Gastrocnemius medialis (tissue), 4 donors: ENCODE data around the gene SPN. TPM values are rescaled to one million over a fixed set of nuclear protein-coding genes. Genes with fewer than 3 reads are reported as not detected.
"Not testable (repeated sequence)": the region's sequence is repeated elsewhere in the genome, so short reads cannot be mapped to it uniquely, and the experiment has no call there.

Experiments
- ATAC-seq, 2 donors: fragments of 150-250 bp; one replicate each; pipeline ENCODE4 v1.9.1; 2016
- DNase-seq, 2 donors: peaks; one replicate each; pipeline ENCODE4 v3.0.0-alpha.2; 2019
- H3K27ac ChIP-seq, 4 donors: fragments of 200-600 bp; sonication (generic); 1 replicate in 1 of 4; 2 replicates in 3 of 4; pipeline ENCODE4 v1.5.1; 2016 to 2018; ENCODE audit warnings: mild to moderate bottlenecking in 2 of 4, moderate library complexity in 1 of 4
- H3K27me3 ChIP-seq, 3 donors: fragments of 200-600 bp; sonication (generic) in 2 of 3; 1 replicate in 1 of 3; 2 replicates in 2 of 3; pipeline versions ENCODE4 v1.5.1 to v1.6.0; 2016 to 2019; ENCODE audit warnings: mild to moderate bottlenecking in 1 of 3, moderate library complexity in 1 of 3
- H3K36me3 ChIP-seq, 2 donors: fragments of 200-600 bp; sonication (generic) in 1 of 2; one replicate each; pipeline ENCODE4 v1.5.1; 2017 to 2018
- H3K4me1 ChIP-seq, 2 donors: fragments of 200-600 bp; sonication (generic) in 1 of 2; one replicate each; pipeline ENCODE4 v1.5.1; 2016 to 2017; ENCODE audit warnings: mild to moderate bottlenecking in 2 of 2
- H3K4me3 ChIP-seq, 4 donors: fragments of 200-600 bp; sonication (generic) in 3 of 4; 1 replicate in 1 of 4; 2 replicates in 3 of 4; pipeline ENCODE4 v1.5.1; 2016 to 2019; ENCODE audit warnings: mild to moderate bottlenecking in 2 of 4
- H3K9me3 ChIP-seq, 3 donors: fragments of 200-600 bp; sonication (generic) in 2 of 3; 1 replicate in 1 of 3; 2 replicates in 2 of 3; pipeline ENCODE4 v1.5.1; 2016 to 2019
- CTCF ChIP-seq, 5 experiments: fragments of 450-650 bp in 3 of 5; fragments of 200-600 bp in 2 of 5; sonication (generic) in 2 of 5; IDR thresholded peaks in 4 of 5; conservative IDR thresholded peaks in 1 of 5; 1 replicate in 4 of 5; 2 replicates in 1 of 5; pipeline ENCODE4 v1.5.1; 2016 to 2019; ENCODE audit warnings: antibody characterized with exemption in 5 of 5, mild to moderate bottlenecking in 3 of 5, moderate library complexity in 3 of 5
- POLR2A ChIP-seq, 2 donors: fragments of 450-650 bp; IDR thresholded peaks; one replicate each; pipeline ENCODE4 v1.6.1; 2017; ENCODE audit warnings: antibody characterized with exemption in 2 of 2, mild to moderate bottlenecking in 2 of 2, moderate library complexity in 2 of 2
- in situ Hi-C, 4 donors: fragments of 200-750 bp; cut with MboI; loops; one replicate each; pipeline versions ENCODE4 v1.15.0 to v1.8.0; 2017; ENCODE audit warnings: low sequenced_read_pairs in 4 of 4
- intact Hi-C: fragments of 100-400 bp; cut with DNase I; formaldehyde crosslinking; loops from one replicate; pipeline ENCODE4 v1.15.1; 2023; ENCODE audit warnings: low total_unique reads
- total RNA-seq, 4 donors: library from RNA; depleted of rRNA; stranded (reverse); fragments of >200 nt; gene quantifications; one replicate each; pipeline versions ENCODE4 v1.1.0 to v1.2.3, GENCODE V29; 2016

The SPN gene
- total RNA-seq, 4 donors from 2014 or later: 0.12 to 0.88 (median 0.84) TPM; not detected in 1

DNA sequence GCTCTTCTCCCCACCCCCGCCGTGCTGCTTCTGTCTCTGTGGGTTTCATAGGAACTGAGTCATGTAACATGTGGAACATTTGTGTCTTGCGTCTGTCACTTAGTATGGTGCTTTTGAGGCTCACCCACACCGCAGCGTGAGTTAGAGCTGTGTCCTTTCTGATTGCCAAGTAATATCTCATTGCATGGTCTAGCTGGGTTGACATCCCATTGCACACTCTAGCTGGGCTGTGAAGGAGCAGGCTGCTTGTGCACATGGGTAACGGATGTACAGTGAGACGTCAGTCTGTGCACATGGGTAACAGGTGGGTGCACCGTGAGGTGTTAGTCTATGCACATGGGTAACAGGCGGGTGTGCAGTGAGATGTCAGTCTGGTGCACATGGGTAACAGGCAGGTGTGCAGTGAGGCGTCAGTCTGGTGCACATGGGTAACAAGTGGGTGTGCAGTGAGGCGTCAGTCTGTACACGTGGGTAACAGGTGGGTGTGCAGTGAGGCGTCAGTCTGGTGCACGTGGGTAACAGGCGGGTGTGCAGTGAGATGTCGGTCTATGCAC lies 36.2 kb upstream of the SPN start:
- H3K4me3 ChIP-seq, in situ Hi-C loops, H3K27ac ChIP-seq, DNase-seq, H3K4me1 ChIP-seq, intact Hi-C loops, H3K27me3 ChIP-seq, H3K9me3 ChIP-seq, ATAC-seq, H3K36me3 ChIP-seq: not testable (repeated sequence)

DNA sequence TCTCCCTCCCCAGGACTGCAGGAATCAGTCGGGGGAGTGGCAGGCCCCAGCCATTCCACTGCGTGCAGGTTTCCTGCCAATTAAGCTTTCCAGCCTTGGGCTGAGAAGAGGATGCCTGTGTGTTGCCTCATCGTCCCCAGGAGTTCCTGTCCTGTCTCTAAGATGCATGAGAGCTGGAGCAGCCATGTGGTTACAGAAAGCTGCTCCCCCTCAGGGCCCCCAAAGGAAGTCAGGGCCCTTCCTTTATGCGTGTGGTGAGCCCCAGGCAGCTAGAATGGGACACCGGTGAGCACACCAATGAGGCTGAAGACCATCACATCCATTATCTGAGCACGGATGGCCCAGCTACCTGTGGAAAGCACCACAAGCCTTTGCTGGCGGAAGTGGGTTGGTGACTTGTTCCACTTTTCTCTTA lies 35.4 kb upstream of the SPN start:
- H3K36me3 ChIP-seq, H3K27me3 ChIP-seq, H3K9me3 ChIP-seq, intact Hi-C loops, ATAC-seq, DNase-seq, H3K4me3 ChIP-seq, H3K27ac ChIP-seq, in situ Hi-C loops, H3K4me1 ChIP-seq: not testable (repeated sequence)

GRCh38 chr16:29628707-29629106 lies 34.3 kb upstream of the SPN start:
- H3K27me3 ChIP-seq, H3K4me3 ChIP-seq, DNase-seq, in situ Hi-C loops, H3K27ac ChIP-seq, H3K9me3 ChIP-seq, H3K4me1 ChIP-seq, ATAC-seq, H3K36me3 ChIP-seq, intact Hi-C loops: not testable (repeated sequence)

DNA sequence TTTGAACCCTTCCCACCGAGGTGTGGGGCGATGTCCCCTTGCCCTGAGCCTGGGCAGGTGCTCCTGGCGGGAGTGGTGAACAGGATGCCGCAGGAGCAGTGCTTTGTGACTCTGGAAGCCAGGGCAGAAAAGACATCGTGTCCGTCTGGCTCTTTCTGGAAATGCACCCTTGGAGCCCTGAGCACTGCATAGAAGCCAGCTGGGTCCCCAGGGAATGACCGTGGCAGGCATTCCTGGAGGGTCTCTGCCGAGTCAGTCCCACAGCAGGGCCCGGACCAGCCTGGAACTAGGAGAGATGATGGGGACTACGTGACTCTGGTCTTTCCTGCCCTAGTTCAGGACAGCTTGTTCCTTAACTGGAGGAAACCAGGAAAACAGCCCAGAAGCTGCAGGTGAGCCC lies 33.7 kb upstream of the SPN start:
- ATAC-seq, H3K9me3 ChIP-seq, H3K27ac ChIP-seq, intact Hi-C loops, in situ Hi-C loops, H3K27me3 ChIP-seq, H3K4me1 ChIP-seq, H3K4me3 ChIP-seq, H3K36me3 ChIP-seq, DNase-seq: not testable (repeated sequence)

DNA sequence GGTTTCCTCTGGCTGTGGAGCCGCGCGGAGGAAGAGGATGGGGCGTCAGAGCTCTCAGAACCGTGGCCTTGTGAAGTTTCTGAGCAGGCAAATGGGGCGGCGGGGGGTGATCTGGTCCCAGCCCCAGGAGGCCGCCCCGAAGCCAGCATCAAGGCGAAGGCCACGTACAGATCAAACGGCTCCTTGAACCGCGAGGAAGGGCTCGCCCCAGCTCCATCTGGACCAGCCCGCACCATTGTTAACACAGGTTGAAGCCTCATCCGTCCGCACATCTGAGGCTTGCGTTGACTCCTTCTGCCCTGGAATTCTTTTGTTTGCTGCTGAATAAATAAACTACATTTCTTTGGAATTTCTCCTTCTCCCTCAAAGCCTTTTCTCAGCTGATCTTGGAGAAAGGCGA lies 31.4 kb upstream of the SPN start:
- intact Hi-C loops, in situ Hi-C loops, H3K9me3 ChIP-seq, H3K4me3 ChIP-seq, H3K4me1 ChIP-seq, DNase-seq, ATAC-seq, H3K27ac ChIP-seq, H3K27me3 ChIP-seq, H3K36me3 ChIP-seq: not testable (repeated sequence)

DNA sequence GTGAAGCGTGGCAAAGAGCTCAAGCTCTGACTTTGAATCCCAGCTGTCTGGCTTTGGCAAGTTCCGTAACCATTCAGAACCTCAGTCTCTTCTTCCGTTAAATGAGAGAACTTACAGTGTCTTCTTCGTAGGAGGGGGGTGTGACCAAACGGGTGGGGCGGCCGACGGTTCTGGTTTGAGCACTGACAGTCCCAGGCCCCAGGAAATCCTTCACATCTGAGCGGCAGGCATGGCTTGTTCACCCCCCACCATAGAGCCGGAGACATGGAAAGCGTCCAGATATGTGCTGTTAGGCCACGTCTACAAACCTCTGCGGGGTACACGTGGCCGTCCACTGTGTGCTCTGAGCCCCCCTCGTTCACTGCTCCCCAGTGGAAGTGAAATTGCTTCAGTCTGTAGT lies 27.1 kb upstream of the SPN start:
- in situ Hi-C loops, H3K4me3 ChIP-seq, DNase-seq, H3K9me3 ChIP-seq, intact Hi-C loops, H3K27me3 ChIP-seq, ATAC-seq, H3K4me1 ChIP-seq, H3K27ac ChIP-seq, H3K36me3 ChIP-seq: not testable (repeated sequence)

GRCh38 chr16:29636368-29636767 lies 26.7 kb upstream of the SPN start:
- H3K27me3 ChIP-seq, H3K27ac ChIP-seq, H3K36me3 ChIP-seq, H3K9me3 ChIP-seq, intact Hi-C loops, in situ Hi-C loops, H3K4me3 ChIP-seq, H3K4me1 ChIP-seq, DNase-seq, ATAC-seq: not testable (repeated sequence)

GRCh38 chr16:29638751-29639150 lies 24.3 kb upstream of the SPN start:
- H3K4me1 ChIP-seq, H3K9me3 ChIP-seq, H3K27ac ChIP-seq, DNase-seq, intact Hi-C loops, in situ Hi-C loops, H3K36me3 ChIP-seq, H3K27me3 ChIP-seq, ATAC-seq, H3K4me3 ChIP-seq: not testable (repeated sequence)

DNA sequence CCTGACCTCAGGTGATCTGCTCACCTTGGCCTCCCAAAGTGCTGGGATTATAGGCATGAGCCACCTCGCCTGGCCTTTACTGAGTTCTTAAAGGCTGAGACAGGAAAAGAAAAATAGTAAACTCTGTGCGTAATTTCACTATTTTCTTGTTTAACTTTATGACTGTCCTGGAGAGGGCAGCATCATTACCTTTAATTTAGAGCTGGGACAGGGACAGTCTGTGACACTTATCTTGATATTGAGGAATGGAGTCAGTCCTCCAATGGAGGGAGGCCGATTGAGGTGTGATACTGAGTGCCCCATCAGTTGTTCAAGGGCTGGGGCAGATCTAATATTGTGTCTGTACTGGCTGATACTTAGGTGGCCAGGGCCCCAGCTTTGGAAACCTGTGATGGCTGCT lies 21.5 kb upstream of the SPN start:
- no peaks in the 10 kb centered on the region for H3K36me3 ChIP-seq
- DNase-seq: no peak
- TF ChIP-seq CTCF (IDR thresholded peaks at IDR 0.05 in 4 of 5, conservative IDR thresholded peaks at IDR 0.05 in 1 of 5) (no peak), POLR2A (IDR thresholded peaks at IDR 0.05) (no peak)
- H3K27me3 ChIP-seq: no peaks in the 10 kb centered on the region
- intact Hi-C loops: no loop called here
- no peak overlapping the region for H3K4me3 ChIP-seq
- H3K4me1 ChIP-seq: no peaks in the 10 kb centered on the region
- in situ Hi-C loops: loop anchor here in 1 of 4 donors (10.0 kb wide), 1 partner anchor 93 kb away; no protein-coding TSS in a partner anchor
- ATAC-seq: no peak
- no peak overlapping the region for H3K27ac ChIP-seq
- H3K9me3 ChIP-seq: no peaks in the 10 kb centered on the region
